ENCODE results near the gene PCID2.

Gene PCID2

DNA sequence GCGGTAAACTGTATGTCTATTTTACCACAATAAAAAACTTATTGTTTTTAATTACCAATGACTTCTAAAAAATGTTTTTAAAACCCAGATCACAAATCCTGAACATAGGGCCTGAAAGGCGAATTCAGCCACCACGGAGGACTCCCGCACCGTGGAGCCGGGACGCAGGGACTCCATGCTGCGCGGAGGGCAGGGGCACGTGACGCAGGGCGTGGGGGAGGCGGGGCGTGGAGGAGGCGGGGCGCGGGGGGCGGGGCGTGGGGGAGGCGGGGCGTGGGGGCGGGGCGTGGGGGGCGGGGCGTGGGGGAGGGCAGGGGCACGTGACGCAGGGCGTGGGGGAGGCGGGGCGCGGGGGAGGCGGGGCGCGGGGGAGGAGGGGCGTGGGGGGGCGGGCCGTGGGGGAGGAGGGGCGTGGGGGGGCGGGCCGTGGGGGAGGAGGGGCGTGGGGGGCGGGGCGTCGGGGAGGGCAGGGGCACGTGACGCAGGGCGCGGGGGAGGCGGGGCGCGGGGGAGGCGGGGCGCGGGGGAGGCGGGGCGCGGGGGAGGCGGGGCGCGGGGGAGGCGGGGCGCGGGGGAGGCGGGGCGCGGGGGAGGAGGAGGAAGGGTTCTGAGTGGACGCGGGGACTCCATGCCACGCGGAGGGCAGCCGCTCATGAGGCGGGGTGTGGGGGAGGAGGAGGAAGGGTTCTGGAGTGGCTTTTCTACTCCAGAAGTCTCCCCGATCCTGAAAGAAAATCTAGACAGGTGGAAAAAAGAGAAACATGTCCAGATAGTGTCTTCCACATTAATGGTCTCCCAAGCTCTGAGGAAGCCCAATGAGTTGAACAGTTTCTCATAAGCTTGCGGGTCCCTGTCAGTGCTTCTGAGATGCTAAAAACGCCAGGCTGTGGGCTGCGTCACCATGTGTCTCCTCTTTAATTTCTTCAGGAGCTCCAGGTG, 54.4 kb downstream of the PCID2 start:
- peak; percentile 72 to 76 for DNase-seq (ENCODE audit: low read depth in 2 of 2)
- peak overlapping the region; percentile 22 to 33 for H3K4me3 ChIP-seq (replicated peaks in 1 of 2; ENCODE audit: low read depth in 2 of 2, low read length in 2 of 2)
- TF ChIP-seq, protein P1, sequence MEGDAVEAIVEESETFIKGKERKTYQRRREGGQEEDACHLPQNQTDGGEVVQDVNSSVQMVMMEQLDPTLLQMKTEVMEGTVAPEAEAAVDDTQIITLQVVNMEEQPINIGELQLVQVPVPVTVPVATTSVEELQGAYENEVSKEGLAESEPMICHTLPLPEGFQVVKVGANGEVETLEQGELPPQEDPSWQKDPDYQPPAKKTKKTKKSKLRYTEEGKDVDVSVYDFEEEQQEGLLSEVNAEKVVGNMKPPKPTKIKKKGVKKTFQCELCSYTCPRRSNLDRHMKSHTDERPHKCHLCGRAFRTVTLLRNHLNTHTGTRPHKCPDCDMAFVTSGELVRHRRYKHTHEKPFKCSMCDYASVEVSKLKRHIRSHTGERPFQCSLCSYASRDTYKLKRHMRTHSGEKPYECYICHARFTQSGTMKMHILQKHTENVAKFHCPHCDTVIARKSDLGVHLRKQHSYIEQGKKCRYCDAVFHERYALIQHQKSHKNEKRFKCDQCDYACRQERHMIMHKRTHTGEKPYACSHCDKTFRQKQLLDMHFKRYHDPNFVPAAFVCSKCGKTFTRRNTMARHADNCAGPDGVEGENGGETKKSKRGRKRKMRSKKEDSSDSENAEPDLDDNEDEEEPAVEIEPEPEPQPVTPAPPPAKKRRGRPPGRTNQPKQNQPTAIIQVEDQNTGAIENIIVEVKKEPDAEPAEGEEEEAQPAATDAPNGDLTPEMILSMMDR (IDR thresholded peaks at IDR 0.05; ENCODE audit: low read depth, low read length): no peak

GRCh38 chr13:113152984-113153809, 55.3 kb downstream of the PCID2 start:
- peak in 1 of 2 donors; percentile 41 for DNase-seq (ENCODE audit: low read depth in 2 of 2)
- TF ChIP-seq, protein P1 (IDR thresholded peaks at IDR 0.05; ENCODE audit: low read depth, low read length): no peak
- peak overlapping the region; percentile 22 to 30 for H3K4me3 ChIP-seq (replicated peaks in 1 of 2; ENCODE audit: low read depth in 2 of 2, low read length in 2 of 2)

DNA sequence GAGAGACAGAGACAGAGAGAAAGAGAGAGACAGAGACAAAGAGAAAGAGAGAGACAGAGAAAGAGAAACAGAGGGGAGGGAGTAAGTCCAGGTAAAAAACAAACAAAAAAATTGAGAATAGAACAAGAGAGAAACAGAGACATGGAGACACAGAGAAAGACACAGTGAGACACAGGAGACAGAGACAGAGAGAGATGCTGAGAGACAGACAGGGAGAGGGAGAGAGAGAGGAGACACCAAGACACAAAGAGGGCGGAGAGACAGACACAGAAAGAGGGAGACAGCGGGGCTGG, 55.8 kb downstream of the PCID2 start:
- no peak overlapping the region for H3K4me3 ChIP-seq (replicated peaks in 1 of 2; ENCODE audit: low read depth in 2 of 2, low read length in 2 of 2)
- TF ChIP-seq, protein P1 (IDR thresholded peaks at IDR 0.05; ENCODE audit: low read depth, low read length): no peak
- DNase-seq (ENCODE audit: low read depth in 2 of 2): peak in 1 of 2 donors; percentile 11

- H3K4me3 ChIP-seq (replicated peaks in 1 of 2; ENCODE audit: low read depth in 2 of 2, low read length in 2 of 2): no peak overlapping the region
- DNase-seq (ENCODE audit: low read depth in 2 of 2): peak; percentile 43 to 64
- TF ChIP-seq, protein P1 (IDR thresholded peaks at IDR 0.05; ENCODE audit: low read depth, low read length): no peak
These were observed 56.5 kb downstream of the PCID2 start for GRCh38 chr13:113151745-113152690.

DNA sequence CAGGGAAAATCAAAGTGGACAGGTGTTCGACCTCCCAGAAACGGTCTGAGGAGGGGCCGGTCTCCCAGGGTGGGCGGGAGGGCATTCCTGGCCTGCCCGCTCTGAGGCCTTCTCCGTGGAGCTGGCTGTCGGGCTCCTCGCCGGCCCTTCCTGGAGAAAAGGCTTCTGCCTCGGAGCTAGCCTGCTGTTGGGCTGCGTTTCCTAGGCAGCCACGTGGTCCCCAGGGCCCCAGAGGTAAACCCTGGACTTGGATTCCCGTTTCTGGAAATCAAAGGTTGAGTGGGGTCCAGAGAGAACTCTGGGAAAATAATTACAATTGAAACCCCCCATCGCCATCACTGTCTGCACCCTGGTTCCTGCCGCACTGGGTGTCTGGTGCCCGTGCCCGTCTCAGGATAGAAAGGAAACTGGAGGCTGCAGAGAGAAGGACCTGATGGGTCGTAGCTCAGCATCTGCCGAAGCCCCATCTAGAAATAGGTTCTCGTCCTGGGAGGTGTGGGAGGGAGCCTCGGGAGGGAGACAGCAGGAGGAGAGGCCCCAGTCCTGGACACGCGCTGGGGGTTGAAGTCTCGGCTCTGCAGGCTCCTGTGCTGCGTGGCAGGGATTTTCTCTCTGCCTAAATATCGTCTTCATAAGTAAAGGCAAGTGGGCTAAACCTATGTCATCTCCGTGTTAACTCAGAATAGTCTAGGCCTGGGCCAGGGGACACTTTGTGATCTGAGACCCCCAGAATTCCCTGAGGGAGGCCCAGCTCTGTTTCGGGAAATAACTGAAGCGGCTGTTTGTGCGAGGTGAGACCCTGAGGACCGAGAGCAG, 57.7 kb downstream of the PCID2 start:
- H3K4me3 ChIP-seq (replicated peaks in 1 of 2; ENCODE audit: low read depth in 2 of 2, low read length in 2 of 2): no peak overlapping the region
- TF ChIP-seq, protein P1 (IDR thresholded peaks at IDR 0.05; ENCODE audit: low read depth, low read length): no peak
- no peak for DNase-seq (ENCODE audit: low read depth in 2 of 2)

Data from cardiac fibroblast (primary cell).